Measurements from ENCODE around the gene NTRK3.

- TF ChIP-seq CTCF (conservative IDR thresholded peaks at IDR 0.05 in 1 of 2, IDR thresholded peaks at IDR 0.05 in 1 of 2; ENCODE audit: extremely low read depth in 1 of 2, insufficient read depth in 1 of 2, low read depth in 1 of 2, low read length in 2 of 2): no peak
- no peak for TF ChIP-seq EZH2 (IDR thresholded peaks at IDR 0.05; ENCODE audit: borderline replicate concordance, low read length)
These were observed 185.4 kb downstream of the NTRK3 start for GRCh38 chr15:88071141-88071540.
